Activated CD4-positive, alpha-beta T cell treated with anti-CD3 and anti-CD28 coated beads for 36 hours (primary cell): ENCODE results near the gene TRIM63. TPM values are rescaled to one million over a fixed set of nuclear protein-coding genes. Genes with fewer than 3 reads are reported as not detected.

Experiments
- ATAC-seq: fragments of 200-7000 bp; cut with Tn5 transposase; one replicate; pipeline ENCODE4 v1.10.0; 2021; ENCODE audit warnings: mild to moderate bottlenecking, moderate library complexity
- CTCF ChIA-PET: fragments of 350-600 bp; sonication (Branson Sonifier 250); formaldehyde crosslinking; loops from one replicate; lab custom pipeline; 2021; ENCODE audit warnings: antibody characterized with exemption; lab: Charles Lee
- POLR2A ChIA-PET: fragments of 350-600 bp; sonication (Branson Sonifier 250); formaldehyde crosslinking; loops from one replicate; lab custom pipeline; 2021; ENCODE audit warnings: antibody characterized with exemption, inconsistent platforms; lab: Charles Lee
- DNase-seq: peaks from one replicate; pipeline ENCODE4 v3.0.0-alpha.2; 2020
- H3K27ac Mint-ChIP-seq: one replicate; pipeline ENCODE4 v1.8.0; 2021; ENCODE audit warnings: mixed read lengths
- H3K27me3 Mint-ChIP-seq: one replicate; pipeline ENCODE4 v1.8.0; 2021; ENCODE audit warnings: mixed read lengths
- H3K36me3 Mint-ChIP-seq: one replicate; pipeline ENCODE4 v1.8.0; 2021; ENCODE audit warnings: low read depth, mixed read lengths
- H3K4me1 Mint-ChIP-seq: one replicate; pipeline ENCODE4 v1.8.0; 2021; ENCODE audit warnings: mixed read lengths
- H3K4me3 Mint-ChIP-seq: one replicate; pipeline ENCODE4 v1.8.0; 2021; ENCODE audit warnings: mild to moderate bottlenecking, moderate library complexity, mixed read lengths
- H3K9me3 Mint-ChIP-seq: one replicate; pipeline ENCODE4 v1.8.0; 2021; ENCODE audit warnings: low read depth, mixed read lengths
- intact Hi-C, 2 experiments: fragments of 100-400 bp; cut with DNase I in 1 of 2; cut with micrococcal nuclease in 1 of 2; formaldehyde crosslinking; loops; one replicate each; pipeline versions ENCODE4 v1.14.2 to v1.15.1; 2022 to 2024; cut with DNase I, micrococcal nuclease
- total RNA-seq, 2 experiments: library from RNA; stranded (reverse); gene quantifications; one replicate each; pipeline ENCODE4 v1.2.3, GENCODE V29; 2021

The TRIM63 gene
- total RNA-seq, 2 experiments from 2014 or later: not detected

GRCh38 chr1:26015358-26015757 is 52.1 kb downstream of the TRIM63 start:
- ChIA-PET POLR2A (no interaction called here), CTCF (interaction anchor here (0.7 to 1.3 kb wide), 4 partner anchors 13 to 1756 kb away, joined by 3 to 5 read pairs (median 4); partner anchors contain the start of gene PAFAH2)
- H3K4me3 Mint-ChIP-seq: no peak overlapping the region
- ATAC-seq: no peak
- H3K4me1 Mint-ChIP-seq: peaks cover 10% of the 10 kb centered on the region
- intact Hi-C loops: no loop called here
- no peaks in the 10 kb centered on the region for H3K9me3 Mint-ChIP-seq
- no peaks in the 10 kb centered on the region for H3K27me3 Mint-ChIP-seq
- no peaks in the 10 kb centered on the region for H3K36me3 Mint-ChIP-seq
- no peak overlapping the region for H3K27ac Mint-ChIP-seq
- DNase-seq: no peak

- H3K36me3 Mint-ChIP-seq: no peaks in the 10 kb centered on the region
- intact Hi-C loops: no loop called here
- ATAC-seq (no peak), DNase-seq (no peak)
- H3K27ac Mint-ChIP-seq: no peak overlapping the region
- no peaks in the 10 kb centered on the region for H3K9me3 Mint-ChIP-seq
- H3K4me3 Mint-ChIP-seq: no peak overlapping the region
- ChIA-PET CTCF (interaction anchor here (1.0 to 1.3 kb wide), 3 partner anchors 9 to 119 kb away, joined by 3 to 5 read pairs (median 5); no protein-coding TSS in a partner anchor), POLR2A (no interaction called here)
- H3K4me1 Mint-ChIP-seq: peaks cover 3% of the 10 kb centered on the region
- no peaks in the 10 kb centered on the region for H3K27me3 Mint-ChIP-seq
Measured at GRCh38 chr1:26014179-26014578, 53.3 kb downstream of the TRIM63 start.

- intact Hi-C loops: no loop called here
- DNase-seq (no peak), ATAC-seq (no peak)
- Mint-ChIP-seq H3K36me3 (no peaks in the 10 kb centered on the region), H3K27me3 (no peaks in the 10 kb centered on the region), H3K4me3 (no peak overlapping the region), H3K27ac (no peak overlapping the region), H3K9me3 (no peaks in the 10 kb centered on the region), H3K4me1 (peaks cover 3% of the 10 kb centered on the region)
- ChIA-PET POLR2A (interaction anchor here (0.6 kb wide), 1 partner anchor 13 kb away, joined by 3 read pairs; no protein-coding TSS in a partner anchor), CTCF (no interaction called here)
Measured at GRCh38 chr1:26012864-26013263, 54.6 kb downstream of the TRIM63 start.

- no peaks in the 10 kb centered on the region for H3K36me3 Mint-ChIP-seq
- ChIA-PET POLR2A (interaction anchor here (0.5 to 0.6 kb wide), 2 partner anchors 142 to 353 kb away, joined by 3 to 8 read pairs; no protein-coding TSS in a partner anchor), CTCF (interaction anchor here (0.7 to 1.7 kb wide), 4 partner anchors 11 to 223 kb away, joined by 3 to 5 read pairs (median 4); partner anchors contain the start of gene CEP85)
- H3K9me3 Mint-ChIP-seq: no peaks in the 10 kb centered on the region
- no peaks in the 10 kb centered on the region for H3K27me3 Mint-ChIP-seq
- intact Hi-C loops: no loop called here
- no peak for DNase-seq
- no peak for ATAC-seq
- H3K27ac Mint-ChIP-seq: no peak overlapping the region
- H3K4me1 Mint-ChIP-seq: no peaks in the 10 kb centered on the region
- H3K4me3 Mint-ChIP-seq: no peak overlapping the region
Measured at GRCh38 chr1:26010825-26011224, 56.6 kb downstream of the TRIM63 start.

GRCh38 chr1:26009796-26010447 is 57.5 kb downstream of the TRIM63 start:
- POLR2A ChIA-PET: interaction anchor here (0.5 to 0.6 kb wide), 2 partner anchors 141 to 354 kb away, joined by 3 to 8 read pairs; no protein-coding TSS in a partner anchor
- DNase-seq: peak; percentile 27

GRCh38 chr1:26006710-26007109 is 60.7 kb downstream of the TRIM63 start:
- DNase-seq: no peak
- no peaks in the 10 kb centered on the region for H3K27me3 Mint-ChIP-seq
- no peaks in the 10 kb centered on the region for H3K4me1 Mint-ChIP-seq
- no peaks in the 10 kb centered on the region for H3K36me3 Mint-ChIP-seq
- intact Hi-C loops: no loop called here
- H3K27ac Mint-ChIP-seq: no peak overlapping the region
- ATAC-seq: no peak
- POLR2A ChIA-PET: no interaction called here
- CTCF ChIA-PET: no interaction called here
- H3K9me3 Mint-ChIP-seq: no peaks in the 10 kb centered on the region
- no peak overlapping the region for H3K4me3 Mint-ChIP-seq

More at GRCh38 chr1:26009796-26010447, 57.5 kb downstream of the TRIM63 start:
- intact Hi-C loops: no loop called here
- no peak overlapping the region for H3K4me3 Mint-ChIP-seq
- no peaks in the 10 kb centered on the region for H3K36me3 Mint-ChIP-seq
- no peak for ATAC-seq
- CTCF ChIA-PET: interaction anchor here (1.4 to 1.7 kb wide), 2 partner anchors 27 to 114 kb away, joined by 4 to 5 read pairs; no protein-coding TSS in a partner anchor
- H3K4me1 Mint-ChIP-seq: no peaks in the 10 kb centered on the region
- H3K27ac Mint-ChIP-seq: no peak overlapping the region
- H3K9me3 Mint-ChIP-seq: no peaks in the 10 kb centered on the region
- H3K27me3 Mint-ChIP-seq: no peaks in the 10 kb centered on the region

GRCh38 chr1:26005434-26006105 is 61.9 kb downstream of the TRIM63 start:
- ATAC-seq: no peak
- H3K36me3 Mint-ChIP-seq: no peaks in the 10 kb centered on the region
- no peak overlapping the region for H3K27ac Mint-ChIP-seq
- H3K27me3 Mint-ChIP-seq: no peaks in the 10 kb centered on the region
- H3K9me3 Mint-ChIP-seq: no peaks in the 10 kb centered on the region
- no peak for DNase-seq
- ChIA-PET CTCF (interaction anchor here (0.6 to 1.3 kb wide), 6 partner anchors 9 to 525 kb away, joined by 3 read pairs; no protein-coding TSS in a partner anchor), POLR2A (no interaction called here)
- intact Hi-C loops: no loop called here
- H3K4me1 Mint-ChIP-seq: no peaks in the 10 kb centered on the region
- no peak overlapping the region for H3K4me3 Mint-ChIP-seq

- Mint-ChIP-seq H3K36me3 (no peaks in the 10 kb centered on the region), H3K4me3 (no peak overlapping the region), H3K27me3 (no peaks in the 10 kb centered on the region), H3K27ac (no peak overlapping the region), H3K9me3 (no peaks in the 10 kb centered on the region), H3K4me1 (peaks cover 1% of the 10 kb centered on the region)
- intact Hi-C loops: no loop called here
- CTCF ChIA-PET: interaction anchor here (0.6 to 11.0 kb wide), 4 partner anchors 102 to 1084 kb away, joined by 3 to 257 read pairs (median 4); partner anchors contain the start of gene STMN1
- POLR2A ChIA-PET: interaction anchor here (1.6 kb wide), 1 partner anchor 99 kb away, joined by 3 read pairs; no protein-coding TSS in a partner anchor
- ATAC-seq (no peak), DNase-seq (no peak)
Measured at GRCh38 chr1:26003756-26004155, 63.7 kb downstream of the TRIM63 start.

- ATAC-seq (no peak), DNase-seq (no peak)
- H3K4me1 Mint-ChIP-seq: peaks cover 6% of the 10 kb centered on the region
- ChIA-PET POLR2A (interaction anchor here (1.6 kb wide), 1 partner anchor 98 kb away, joined by 3 read pairs; no protein-coding TSS in a partner anchor), CTCF (interaction anchor here (0.6 to 11.0 kb wide), 6 partner anchors 33 to 1084 kb away, joined by 3 to 257 read pairs (median 4); partner anchors contain the start of gene STMN1)
- H3K36me3 Mint-ChIP-seq: no peaks in the 10 kb centered on the region
- intact Hi-C loops: no loop called here
- H3K27me3 Mint-ChIP-seq: no peaks in the 10 kb centered on the region
- no peak overlapping the region for H3K27ac Mint-ChIP-seq
- H3K4me3 Mint-ChIP-seq: no peak overlapping the region
- no peaks in the 10 kb centered on the region for H3K9me3 Mint-ChIP-seq
Measured at GRCh38 chr1:26003262-26003661, 64.2 kb downstream of the TRIM63 start.
